CD4-positive, alpha-beta T cell treated with Interleukin-15 for 1 hour (primary cell): Measurements from ENCODE around the gene UNC13A.
A peak's percentile ranks its signal among the peaks of the same experiment; 100 is the strongest.

Experiments used
- DNase-seq: peaks from one replicate; pipeline ENCODE4 v3.0.0-alpha.2; 2020

Gene UNC13A

DNA sequence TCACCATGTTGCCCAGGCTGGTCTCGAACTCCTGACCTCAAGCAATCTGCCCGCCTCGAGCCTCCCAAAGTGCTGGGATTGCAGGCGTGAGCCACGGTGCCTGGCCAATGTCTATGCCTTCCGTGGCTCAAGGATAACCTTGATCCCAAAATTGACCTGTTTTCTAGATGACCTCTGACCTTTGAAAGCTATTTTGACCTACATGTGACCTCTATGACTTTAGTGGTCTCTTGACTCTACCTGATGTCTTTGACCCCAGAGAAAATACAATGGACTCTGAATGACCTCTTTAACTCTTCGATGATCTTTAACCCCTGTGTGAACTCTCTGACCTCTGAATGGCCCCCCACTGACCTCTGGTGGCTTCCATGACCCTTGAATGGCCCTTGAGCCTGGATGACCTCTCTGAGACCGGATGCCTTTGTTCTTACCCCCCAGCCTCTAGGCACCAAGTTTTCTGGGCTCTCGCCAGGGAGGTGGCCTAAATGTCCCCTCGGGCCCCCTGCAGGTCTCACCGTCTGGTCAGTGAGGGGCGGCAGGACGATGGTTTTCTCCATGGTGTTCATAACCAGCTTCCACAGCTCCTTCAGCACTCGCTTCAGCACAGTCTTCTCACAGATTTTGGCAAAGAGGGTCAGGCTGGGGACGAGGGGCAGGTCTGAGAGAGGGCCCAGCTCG, 63.7 kb downstream of the UNC13A start:
- DNase-seq = no peak

DNA sequence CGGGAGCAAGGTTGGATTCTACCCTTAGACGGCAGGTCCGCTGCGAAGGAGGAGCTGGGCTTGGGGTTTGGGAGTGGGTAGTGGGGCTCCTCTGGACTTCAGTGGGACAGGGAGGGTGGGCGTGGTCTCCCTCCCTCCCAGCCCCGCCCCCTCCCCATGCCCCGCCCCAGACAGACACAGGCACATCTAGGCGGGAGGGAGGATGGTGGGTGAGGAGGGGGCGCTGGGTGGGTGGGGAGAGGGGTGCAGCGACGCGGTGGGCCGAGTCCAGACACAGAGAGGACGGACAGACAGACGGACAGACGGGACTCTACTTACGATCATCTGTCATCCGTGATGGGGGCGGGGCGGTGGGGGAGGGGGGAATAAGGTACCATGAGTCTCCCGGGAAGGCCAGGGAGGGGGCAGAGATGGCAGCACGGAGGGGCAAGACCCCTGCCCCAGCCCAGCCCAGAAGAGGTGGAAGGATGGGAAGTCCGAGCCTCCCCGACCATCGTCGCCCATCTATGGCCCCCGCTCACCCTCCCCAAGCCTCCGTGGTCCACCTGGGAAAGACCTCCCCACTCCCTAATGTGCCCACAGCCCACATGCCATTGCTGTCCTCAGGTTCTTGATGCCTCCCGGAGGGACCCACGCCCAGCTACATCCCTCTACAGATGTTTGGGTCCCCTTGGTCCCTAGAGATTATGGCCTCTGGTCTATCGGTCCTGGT, 64.8 kb downstream of the UNC13A start:
- DNase-seq = no peak

DNA sequence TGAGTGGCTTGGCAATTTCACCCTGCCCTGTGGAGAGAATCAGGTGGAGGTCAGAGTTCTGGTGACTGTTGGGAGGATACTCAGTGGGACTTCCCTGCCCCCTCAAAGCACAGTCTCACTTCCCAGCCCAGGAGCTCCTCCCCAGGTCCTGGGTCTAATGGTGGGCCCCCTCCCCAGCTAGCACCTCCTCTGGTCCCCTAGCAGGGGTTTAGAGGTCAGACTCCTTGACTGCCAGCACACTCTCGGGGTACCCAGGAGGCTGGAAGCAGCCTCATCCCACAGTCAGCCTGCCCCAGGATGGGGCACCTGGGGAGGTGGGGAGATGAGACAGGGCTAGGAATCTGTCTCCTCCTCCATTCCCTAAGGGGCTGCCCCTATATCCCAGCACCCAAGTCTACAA, 67.5 kb downstream of the UNC13A start:
- DNase-seq = no peak

DNA sequence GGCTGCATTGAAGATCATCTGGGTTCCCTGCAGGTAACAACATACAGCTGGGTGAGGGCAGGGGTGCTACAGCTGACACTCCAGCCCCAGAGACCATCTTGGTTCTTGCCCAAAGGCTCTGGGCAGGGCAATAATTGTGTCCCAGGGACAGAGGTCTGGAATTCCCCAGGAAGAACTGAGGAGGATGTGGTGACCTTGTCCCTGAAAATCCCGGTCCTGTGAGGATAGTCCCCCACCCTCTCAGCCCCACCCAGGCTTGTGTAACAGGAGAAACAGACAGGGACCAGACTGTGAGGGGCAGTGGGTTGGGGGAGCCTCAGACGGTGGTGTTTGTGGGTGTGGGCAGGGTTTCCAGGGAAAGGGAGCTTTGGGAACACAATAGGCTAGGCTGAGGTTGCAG, 69.2 kb downstream of the UNC13A start:
- DNase-seq = no peak

DNA sequence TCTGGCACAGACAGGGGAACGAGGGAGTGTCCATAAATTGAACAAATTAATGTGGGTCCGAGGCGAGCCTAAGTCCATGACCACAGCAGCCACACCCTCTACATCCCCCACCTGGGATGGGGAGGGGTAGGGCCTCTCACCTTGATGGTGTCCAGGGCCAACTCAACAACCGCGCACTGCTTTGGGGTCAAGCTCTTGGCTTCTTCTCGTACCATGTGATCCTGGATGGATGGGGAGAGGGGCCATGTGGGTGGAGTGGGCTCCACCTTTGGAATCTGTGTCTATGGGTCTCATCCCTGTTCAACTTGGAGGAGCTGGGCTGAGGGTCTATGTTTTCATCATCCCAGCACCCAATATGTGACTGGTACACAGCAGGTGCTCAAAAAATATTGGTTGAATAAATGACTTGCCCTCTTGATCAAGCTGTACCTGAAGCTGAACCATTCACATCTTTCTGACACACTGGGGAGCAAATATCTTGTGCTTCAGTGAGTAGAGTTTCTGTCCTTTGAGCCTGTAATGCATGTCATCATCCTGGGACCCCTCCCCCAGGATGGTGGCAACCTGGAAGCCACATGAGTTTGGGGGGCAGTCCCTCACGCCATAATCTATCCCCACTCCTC, 69.8 kb downstream of the UNC13A start:
- no peak for DNase-seq

DNA sequence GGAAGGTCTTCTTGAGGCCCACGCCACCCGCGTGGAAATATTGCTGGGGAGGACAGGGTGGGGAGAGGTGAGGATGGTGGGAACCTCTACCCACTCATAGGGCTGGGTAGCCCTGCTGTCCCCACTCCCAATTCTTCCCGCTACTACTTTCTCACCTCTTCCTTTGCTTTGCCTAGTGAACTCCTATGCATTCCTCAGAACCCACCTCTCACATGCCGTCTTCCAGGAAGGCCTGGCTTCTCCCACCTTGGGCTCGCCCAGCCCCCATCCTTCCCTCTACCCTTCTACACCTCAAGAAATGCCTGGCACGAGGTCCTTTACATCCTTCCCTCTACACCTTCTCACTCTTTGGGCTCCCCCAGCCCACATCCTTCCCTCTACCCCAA, 70.4 kb downstream of the UNC13A start:
- DNase-seq = no peak

DNA sequence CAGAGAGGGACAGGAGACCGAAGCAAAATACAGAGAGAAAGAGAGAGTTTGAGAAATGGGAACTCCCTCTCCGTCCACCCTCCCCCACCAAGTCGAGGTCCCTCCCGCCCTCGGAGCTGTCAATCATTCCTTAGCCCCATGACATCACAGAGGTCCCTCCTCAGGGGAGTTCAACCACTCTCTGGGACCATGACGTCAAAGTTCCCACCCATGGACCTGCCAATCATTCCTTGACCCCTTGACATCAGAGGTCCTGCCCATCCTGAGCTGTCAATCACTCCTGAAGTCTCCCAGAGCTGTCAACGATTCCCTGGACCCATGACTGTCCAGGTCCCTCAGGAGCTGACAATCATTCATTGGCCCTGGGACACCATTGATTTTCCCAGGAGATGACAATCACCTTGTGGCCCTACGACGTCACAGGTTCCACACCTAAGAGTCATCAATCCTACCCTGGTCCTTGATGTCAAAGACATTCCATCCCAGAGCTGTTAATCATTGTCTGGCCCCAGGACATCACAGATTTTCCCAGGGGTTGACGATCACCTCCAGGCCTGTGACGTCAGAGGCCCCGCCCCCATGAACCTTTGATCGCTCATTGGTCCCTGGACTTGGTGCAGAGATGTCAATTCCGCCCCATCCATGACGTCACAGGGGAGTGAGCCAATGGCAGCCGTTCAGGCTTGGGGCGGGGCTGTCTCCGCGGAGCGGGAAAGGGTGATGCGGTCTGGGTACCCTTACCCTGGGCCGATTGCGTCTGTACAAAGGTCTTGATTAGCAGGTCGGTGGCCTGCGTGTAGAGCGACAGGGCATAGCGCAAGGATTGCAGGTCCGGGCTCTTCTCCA, 71.0 kb downstream of the UNC13A start:
- DNase-seq = peak; percentile 28

DNA sequence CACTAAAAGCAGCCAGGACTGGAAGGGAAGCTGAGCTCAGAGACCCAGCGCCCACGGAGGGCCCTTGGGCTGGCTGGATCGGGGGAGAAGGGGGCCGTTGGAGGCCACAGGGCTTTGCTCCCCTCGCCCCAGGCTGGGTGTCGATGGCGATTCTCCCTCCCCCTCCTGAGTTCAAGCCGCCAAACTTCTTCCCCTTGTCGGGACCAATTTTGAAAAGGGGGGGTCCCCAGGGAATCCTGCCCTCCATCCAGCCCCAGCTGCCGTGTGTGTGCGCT, 71.5 kb downstream of the UNC13A start:
- no peak for DNase-seq

DNA sequence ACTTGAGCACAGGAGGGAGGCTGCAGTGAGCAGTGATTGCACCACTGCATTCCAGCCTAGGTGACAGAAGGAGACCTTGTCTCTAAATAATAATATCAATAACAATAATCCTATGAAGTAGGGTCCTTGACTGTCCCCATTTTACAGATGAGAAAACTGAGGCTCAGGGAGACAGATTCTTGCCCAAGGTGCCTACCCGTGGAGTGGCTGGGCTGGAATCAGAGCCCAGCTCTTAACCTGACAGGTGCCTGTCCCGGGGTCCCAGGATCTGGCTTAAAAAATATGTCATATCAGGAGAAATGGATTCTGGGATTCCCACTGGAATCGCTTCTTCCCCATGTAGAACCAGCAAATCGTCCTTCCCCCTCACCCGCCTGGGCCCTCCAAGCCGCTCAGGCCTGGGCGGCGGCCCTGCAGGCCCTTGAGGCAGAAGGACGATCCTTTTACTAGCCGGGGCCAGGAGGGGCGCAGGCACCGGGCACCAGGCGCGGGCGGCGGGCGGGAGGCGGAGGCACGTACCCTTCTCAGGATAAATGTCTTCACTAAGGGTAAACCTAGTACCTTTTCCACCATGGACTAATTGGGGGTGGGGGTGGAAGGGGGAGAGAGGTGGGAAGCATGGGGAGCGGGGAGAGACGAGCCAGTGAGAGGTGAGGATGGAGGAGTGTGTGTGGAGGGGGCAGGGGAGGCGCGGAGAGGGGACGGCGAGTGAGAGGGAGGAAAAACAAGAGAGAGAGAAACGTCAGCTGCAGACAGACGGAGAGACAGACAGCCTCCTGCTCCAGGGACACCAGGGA, 72.1 kb downstream of the UNC13A start:
- DNase-seq = no peak

DNA sequence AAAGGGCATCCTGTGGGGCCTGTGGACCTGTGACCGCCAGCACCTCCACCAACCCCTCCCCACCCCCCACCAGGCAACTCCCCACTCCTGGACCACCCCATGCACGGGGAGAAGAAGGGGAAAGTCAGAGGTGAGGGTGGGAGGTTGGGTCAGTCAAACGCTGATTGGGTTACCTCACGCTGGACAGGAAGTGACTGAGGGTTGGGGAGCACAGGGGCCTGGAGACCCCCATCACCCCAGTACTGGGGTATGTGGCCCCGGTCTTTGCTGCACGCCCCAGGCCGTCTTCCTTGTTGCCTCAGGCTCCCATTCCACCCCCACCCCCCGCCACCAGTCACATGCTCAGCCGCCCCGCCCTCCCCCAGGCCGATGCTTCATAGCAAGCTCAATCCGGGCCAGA, 73.7 kb downstream of the UNC13A start:
- no peak for DNase-seq

DNA sequence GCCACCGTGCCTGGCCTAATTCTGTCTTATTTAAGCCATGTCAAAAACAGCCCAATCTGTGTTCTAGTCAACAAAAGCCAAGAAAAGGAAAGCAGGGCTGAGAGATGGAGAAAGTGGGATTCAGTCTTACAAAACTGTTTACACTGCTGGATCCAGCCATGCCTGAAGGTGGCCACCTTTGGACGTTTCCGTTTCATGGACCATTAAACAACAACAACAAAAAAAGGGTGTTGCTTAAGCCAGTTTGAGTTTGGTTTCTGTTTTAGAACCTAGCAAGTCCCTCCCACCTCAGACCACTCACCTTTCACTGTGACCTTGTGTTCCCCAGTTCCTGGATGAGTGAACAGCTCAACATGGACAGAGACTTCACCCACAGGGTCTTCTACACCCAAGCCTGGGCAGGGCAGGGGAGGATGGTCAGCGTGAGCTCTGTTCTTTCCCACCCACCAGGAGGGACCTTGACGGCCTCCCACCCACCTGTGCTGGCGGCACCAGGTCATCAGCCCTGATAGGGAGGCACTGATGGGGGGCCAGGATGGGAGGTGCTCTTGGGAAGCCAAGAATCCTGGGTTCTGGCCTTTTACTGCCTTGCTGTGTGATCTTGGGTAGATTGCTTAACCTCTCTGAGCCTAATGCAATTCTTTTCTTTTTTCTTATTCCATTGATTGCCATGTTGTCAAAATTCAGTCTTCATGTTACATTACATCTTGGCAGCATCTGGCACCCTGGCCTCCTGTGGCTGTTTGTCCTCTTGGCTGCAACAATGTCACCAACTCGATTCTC, 76.5 kb downstream of the UNC13A start:
- no peak for DNase-seq

DNA sequence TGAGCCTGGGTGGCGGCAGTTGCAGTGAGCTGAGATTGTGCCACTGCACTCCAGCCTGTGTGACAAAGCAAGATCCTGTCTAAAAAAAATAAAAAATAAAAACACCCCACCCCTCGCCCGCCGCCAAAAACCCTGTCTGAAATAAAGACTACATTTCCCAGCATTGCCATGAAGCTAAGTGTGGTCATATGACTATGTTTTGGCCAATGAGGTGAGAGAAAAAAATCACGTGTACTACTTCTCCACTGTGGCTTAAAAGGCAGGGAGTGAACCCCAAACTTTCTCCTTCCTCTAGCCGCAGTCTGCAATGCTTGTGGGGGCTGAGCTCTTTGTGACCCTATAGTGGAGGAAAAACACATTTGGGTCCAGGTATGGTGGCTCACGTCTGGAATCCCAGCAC, 77.8 kb downstream of the UNC13A start:
- no peak for DNase-seq

DNA sequence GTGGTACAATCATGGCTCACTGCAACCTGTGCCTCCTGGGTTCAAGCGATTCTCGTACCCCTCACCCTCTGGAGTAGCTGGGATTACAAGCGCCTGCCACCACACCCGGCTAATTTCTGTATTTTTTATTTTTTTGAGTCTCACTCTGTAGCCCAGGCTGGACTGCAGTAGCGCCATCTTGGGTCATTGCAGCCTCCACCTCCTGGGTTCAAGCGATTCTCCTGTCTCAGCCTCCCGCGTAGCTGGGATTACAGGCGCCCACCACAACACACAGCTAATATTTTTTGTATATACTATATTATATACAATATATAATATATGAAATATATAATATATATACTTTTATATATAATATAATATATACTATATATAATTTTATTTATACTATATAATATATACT, 80.2 kb downstream of the UNC13A start:
- DNase-seq = no peak

DNA sequence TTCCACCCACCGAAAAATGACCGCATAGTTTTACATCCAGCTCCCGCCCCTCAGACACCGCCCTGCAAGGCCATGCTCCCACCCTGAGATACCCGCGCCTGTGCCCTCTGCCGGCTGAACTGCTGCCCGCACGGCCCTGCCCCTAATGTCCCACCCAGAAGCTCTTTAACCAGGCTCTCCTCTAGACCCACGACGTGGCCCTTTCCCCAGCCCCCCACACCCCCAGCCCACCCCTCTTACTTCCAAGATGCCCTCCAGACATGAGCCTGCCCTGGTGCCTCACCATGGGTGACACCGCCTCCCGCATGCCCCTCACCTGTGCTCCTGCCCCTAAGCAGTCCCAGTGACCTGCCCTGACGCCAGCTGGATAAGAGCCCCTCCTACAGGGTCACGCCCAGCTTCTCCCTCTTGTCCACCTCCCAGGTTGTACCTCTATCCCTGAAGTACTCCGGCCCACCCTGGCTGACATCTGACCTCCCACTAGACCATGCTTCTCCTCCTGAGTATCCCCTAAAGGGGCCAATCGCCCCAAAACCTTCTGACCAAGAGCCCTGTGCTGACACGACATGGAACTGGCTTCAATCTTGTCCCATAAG, 81.5 kb downstream of the UNC13A start:
- no peak for DNase-seq

DNA sequence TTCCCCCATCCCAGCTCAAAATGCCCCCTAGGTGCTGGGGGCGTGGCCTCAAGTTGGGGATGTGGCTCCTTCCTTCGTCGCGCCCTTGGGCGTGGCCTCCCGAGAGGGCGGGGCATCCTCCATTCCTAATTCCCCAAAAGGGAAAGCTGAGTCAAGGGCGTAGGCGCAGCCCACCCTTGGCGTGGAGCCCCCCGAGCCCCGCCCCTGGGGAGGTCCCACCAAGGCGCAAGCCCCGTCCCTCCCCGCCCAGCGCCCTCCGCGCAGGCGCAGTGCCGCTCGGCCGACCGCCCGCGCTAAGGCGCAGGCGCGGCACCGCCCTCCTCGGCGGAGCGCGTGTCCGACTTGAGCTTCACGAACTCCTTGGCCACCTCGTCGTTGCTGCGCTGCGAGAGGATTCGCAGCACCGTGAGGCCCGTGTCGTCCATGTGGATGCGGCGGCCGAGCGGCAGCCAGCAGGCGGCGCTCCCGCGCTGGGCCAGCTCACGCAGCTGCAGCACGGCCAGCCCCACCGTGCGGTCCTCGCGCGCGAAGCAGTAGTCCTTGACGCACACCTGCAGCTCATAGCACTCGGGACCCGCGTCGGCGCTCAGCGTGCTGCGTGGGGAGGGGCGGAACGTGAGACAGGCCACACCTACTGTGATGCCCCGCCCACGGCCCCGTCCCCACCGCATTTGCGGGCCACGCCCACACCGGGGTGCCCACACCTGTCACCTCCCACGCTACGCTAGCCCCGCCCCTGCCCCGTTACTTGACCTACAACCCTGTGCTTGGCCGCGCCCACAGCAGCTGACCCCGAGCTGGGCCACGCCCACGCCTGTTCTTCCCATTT, 82.2 kb downstream of the UNC13A start:
- DNase-seq = peak; percentile 88

DNA sequence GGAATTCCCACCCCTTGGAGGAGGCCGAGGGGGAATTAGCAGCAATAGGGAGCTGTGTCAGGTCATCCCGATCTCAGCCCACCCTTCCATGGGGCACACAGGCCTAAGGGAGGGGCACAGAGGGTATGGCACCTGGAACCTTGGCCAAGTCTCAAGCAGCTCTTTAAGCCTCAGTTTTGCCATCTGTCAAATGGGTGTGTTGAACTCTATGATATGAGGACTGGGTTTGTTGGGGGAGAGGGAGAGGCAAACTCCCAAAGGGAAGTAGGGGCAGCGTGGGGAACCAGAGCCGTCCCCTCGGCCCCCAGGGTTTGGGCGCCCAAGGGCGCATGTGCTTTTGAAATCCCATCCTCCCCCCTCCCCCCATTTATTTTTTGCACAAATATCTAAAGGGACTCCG, 83.0 kb downstream of the UNC13A start:
- no peak for DNase-seq

DNA sequence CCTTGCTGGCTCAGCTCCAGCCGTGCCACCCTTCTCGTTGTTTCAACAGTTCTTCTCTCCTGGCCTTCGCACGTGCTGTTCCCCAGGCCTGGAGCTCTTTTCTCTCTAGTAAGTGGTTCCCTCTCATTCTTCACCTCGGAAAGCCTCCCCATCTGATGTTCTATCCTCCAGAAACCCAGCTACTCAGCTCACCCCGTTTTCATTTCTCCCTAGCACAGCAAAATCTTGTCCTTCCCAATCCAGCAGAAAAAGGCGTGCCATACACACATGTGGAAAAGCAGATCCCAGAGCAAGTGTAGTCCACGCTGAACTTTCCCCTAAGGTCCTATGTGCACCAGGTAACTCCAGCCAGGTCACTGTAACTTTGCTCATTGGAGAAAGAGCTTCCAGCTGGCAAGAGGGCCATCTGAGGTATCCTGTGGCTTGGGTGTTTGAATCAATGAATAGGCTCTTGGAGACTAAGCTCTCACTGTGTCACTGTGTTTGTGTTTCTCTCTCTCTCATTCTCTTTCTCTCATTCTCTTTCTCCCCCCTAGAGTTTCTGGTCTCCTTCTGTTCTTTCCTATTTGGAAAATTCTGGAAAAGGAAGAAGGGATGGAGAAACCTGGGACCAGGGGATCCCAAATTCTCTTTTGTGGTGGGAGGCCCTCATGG, 83.7 kb downstream of the UNC13A start:
- no peak for DNase-seq

DNA sequence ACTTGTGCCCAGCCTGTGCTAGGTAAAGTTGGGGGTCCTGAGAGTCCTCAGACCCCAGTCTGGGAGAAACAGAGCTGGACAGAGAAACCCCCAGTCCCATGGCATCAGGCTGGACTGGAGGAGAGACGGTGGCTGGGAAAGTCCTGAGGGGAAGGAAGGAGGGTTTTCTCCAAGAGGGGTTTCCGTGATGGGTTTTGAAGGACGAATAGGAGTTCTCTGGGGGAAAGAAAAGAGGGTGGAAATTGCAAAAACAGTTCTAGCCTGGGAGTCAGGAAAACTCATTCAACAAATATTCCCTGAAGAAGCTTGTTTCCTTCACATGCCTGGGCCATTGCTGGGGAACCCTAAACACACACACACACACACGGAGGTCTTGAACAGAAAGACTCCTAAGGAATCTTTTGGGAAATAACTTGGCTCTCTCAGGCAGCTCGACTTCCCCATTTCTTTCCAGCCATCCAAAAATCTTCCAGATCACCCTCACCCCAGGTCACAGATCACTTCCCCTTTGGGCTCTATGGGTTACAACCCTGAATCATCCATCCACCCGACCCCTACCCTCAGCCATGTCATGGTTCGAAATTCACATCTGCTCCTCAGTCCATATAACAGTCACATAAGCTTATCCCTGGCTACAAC, 85.2 kb downstream of the UNC13A start:
- DNase-seq = no peak

DNA sequence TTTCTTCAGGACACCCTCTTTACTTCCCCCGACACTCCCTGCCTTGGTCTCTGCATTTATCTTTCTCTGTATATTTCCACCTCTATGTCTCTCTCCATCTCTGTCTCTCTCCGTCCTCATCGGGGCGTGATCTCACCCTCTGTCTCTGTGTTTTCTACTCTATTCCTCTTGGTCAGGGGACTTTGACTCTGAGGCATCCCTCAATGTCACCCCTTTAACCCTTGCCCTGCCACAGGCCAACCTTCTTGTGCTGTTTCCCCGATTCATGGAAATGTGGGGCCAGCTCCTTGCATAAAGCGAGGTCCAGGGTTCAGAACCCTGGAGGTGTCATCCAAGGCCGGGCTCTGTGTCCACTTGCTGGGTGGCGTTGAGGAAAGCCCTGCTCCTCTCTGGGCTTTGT, 85.9 kb downstream of the UNC13A start:
- no peak for DNase-seq

DNA sequence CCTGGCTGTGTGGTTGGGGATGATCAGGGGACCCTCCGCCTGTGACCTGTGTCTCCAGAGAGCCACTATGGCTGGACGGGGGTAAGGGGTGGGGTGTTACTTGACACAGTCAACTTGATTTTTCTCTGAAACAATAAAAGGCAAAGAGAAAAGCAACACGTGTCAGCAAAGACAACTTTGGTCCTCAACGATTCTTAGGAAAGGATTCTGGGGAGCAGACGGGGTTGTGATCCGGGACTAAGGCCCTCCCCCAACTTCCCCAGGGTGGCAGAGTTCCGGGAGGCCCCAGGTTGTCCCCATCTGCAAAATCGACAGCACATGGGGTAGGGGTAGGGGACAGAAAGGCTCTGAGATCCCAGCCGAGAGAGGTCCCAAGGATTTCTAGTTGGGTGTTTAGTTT, 86.5 kb downstream of the UNC13A start:
- DNase-seq = no peak
